NCI-H748 treated with DMSO at 0.1 percent for 48 hours (cell line): Measurements from ENCODE around the gene KCNMA1.

Source experiments
- DNase-seq: peaks from one replicate; lab custom pipeline; 2025; lab: John Stamatoyannopoulos, UW

The KCNMA1 gene

DNA sequence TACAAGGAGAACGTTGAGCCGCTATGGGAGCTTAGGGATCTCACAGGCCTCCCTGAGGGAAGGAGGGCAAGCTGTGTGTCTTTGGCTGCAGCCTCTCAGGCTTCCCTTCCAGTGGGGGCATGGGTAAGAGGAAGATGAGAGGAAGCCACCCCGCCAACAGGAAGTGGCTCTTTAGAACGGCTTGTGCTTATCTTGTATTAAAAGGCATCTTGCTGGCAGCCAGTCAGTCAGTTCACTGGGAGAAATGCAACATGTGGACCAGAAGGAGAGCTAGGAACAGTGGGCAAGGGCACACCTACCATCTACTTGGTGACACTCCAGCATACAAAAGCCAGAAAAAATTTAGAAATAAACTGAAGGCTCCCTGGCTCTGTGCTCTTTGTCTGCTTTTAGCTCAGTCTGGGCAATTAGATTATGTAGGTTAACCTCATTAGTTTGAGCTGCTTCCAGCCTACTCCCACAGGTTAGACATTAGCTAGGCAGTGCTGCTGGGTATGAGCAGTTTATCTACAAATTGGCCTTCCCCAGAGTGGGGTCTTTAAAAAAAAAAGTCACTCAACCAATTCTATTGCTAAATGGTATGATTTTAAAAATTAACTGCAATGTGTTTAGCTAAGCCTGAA lies 595.9 kb downstream of the KCNMA1 start:
- no peak for DNase-seq

DNA sequence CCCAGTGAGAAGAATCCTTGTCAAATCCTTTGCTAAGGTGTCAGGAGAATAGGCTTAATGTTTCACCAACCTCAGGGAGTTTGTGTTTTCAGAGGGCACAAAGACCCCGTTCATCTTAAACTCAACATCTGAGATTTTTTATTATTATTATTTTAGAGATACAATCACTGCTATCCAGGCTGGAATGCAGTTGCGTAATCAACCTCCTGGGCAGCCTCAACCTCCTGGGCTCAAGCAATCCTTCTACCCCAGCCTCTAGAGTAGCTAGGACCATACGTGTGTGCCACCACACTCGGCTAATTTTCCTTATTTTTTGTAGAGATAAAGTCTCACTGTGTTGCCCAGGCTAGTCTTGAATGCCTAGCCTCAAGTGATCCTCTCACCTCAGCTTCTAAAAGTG lies 599.2 kb downstream of the KCNMA1 start:
- DNase-seq: no peak

DNA sequence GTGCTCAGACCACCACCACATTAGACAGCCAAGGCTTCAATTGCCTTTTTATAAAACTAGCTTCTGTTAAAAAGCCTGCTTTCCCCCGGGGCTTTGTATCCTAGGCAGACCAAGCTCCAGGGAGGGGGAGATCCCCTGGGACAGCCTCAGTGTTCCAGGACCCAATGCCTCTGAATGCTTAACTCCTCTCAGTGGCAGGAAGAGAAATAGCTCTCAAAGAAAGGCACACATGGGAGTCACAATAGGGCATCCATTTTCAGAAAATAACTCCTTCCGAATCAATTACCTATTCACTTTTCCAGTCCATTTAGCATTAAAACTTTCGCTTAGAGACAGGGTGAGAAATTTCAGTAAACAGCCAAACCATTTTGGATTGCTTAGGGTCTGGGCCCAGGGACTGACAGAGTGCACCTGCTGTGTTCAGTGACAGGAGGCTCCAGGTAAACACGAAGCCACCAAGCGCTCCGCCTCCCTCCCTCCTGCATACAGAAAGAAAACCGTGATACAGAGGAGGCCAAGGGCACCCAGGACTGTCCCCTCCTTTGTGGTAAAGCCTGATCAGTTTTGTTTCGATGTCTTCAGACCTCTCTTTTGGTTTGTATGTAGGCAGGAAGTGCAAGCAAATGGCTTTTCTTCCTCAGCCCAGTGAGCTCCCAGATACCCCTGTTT lies 599.7 kb downstream of the KCNMA1 start:
- peak; percentile 3 for DNase-seq

DNA sequence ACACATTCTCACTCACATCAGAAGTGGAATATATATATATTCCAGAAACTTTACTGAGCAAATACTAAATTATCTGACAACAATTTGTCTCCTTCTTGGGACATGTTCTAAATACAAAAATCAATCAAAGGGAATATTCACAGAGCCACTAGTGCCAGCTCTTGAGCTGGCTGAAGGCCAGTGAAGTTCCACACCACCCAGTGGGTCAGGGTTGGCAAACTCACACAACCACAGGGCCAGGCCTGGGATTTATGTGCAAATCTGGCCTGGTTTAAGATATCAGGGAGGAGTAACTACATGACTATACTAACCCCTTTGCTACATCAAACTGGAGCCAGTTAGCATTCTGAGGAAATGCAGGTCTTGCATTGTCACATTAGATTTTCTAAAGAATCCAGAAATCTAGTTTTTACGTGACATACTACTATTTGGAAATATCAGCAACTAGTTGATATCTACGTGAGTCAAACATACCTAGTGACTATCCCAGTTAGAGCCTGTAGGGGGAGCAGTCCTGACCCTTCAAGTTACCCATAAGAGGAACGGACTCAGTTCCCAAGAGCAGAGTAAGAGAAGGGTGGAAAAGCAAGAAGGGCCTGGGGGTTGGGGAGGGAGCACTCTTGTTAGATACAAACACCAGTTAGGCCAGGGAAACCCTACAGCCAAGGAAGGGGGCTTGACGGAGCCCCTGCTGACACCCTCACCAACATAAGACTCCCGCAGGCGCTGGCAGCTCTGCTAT lies 600.4 kb downstream of the KCNMA1 start:
- no peak for DNase-seq

DNA sequence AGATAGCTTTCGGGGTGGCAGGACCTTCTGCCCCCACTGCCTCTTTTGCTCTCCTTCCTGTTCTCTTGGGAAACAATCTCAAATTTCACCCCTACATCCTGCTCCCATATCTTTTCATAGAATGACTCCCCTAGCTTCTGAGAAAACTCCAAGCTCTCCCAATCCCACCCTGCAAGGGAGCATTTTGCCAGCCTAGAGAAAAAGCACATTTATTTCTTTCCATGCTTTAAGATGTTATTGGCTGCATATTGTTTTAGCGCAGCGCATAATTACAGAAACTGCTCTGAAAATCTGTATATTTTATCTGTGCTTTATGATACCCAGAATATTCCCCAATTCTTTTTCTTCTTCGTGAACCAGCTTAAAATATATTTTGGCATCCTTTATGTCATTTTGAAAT lies 601.3 kb downstream of the KCNMA1 start:
- no peak for DNase-seq

DNA sequence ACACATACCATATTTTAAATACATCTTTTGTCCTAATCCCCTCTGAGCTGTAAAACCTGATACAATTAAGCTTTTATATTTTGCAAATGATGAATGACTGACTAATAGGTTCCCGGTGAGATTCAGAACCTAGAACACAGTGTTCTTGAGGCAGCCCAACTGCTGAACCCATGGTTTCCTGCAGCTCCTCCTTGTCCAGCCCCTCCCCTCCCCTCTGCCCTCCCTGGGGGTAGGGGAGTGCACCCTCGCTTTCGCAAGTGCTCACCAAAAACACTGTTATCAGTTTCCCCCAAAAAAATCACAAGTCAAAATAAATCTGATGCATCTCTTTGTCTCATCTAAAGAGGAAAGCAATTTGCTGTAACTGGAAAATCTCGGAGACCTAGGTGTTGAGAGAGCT lies 602.8 kb downstream of the KCNMA1 start:
- DNase-seq: no peak

DNA sequence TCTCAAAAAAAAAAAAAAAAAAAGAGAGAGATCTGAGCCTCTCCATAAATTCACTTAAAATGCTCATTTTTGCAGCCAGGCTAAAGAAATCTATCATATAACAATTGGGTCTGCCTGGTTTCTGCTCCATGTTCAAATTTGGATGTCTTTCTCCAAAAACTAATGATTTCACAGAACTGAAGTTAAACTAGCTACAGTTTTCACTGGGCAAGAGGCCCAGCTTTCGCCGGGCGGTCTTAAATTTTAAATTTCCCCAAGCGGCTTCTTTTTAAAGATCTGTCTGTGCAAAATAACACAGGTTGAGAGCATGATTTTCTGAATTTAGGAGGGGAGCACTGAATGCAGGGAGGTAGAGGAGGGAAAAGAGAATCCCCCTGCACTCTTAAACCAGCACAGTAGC lies 603.4 kb downstream of the KCNMA1 start:
- no peak for DNase-seq

DNA sequence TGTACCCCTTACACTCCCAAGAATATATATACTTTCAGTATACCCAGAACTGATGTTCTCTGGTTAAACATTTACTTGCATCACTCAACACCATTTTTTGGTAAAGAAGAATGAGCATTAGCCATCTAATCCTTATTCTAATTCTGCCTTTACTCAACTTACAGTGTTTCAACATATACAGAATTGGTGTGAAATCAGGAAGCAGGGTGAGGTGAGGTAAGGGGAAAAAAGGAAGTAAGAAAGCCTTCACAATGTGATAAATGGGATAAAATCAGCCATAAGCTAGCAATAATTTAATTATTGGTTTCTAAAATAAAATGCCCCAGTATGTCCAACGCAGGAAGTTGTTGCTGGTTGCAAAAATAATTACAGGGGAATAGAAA lies 605.4 kb downstream of the KCNMA1 start:
- no peak for DNase-seq

DNA sequence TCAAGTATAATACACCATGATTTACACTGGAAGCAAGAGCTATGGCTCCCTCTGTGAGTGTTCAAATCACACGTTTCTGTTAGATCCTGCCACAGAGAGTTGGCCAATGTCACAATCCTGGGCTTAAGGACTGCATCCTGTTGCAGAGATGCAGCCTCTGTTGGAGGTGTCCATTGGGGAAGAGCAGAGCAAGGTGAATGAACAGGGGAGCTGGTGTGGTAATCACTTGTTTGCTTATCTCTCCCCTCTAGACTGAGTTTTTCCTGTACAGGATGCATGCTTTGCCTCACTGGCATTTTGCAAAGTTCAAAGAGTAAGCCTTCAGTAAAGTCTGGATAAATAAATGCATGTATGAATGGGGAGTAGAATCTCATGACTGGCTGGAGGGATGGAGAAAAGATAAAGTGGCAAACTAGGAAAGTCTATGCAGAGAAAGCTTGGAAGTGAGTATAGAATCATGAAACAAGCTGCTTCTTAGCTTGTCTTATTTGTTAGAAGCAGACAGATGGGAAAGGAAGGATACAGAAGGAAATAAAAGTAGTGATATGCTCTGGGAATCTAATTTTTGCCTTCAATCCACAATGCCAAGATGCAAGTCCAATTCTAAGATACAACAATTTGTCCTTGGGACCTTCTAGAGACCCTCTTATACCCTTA lies 605.9 kb downstream of the KCNMA1 start:
- DNase-seq: no peak

DNA sequence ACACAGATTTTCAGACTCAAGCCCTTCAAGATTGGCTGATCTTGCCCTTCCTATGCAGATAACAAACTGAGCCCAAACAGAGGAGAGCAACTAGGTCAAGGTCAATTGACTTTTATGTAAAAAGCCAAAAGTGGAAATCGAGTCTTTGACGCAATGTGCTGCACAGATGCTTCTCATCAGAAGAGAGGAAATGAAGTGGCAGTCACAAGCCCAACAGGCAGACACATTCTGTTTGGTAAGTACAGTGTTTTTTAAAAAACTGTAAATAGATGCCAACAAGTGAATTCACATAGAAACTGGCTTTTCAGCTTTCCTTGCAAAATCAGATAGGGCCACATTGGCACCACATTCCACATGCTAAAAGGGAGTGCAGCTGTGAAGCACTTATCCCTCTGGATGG lies 606.6 kb downstream of the KCNMA1 start:
- no peak for DNase-seq

DNA sequence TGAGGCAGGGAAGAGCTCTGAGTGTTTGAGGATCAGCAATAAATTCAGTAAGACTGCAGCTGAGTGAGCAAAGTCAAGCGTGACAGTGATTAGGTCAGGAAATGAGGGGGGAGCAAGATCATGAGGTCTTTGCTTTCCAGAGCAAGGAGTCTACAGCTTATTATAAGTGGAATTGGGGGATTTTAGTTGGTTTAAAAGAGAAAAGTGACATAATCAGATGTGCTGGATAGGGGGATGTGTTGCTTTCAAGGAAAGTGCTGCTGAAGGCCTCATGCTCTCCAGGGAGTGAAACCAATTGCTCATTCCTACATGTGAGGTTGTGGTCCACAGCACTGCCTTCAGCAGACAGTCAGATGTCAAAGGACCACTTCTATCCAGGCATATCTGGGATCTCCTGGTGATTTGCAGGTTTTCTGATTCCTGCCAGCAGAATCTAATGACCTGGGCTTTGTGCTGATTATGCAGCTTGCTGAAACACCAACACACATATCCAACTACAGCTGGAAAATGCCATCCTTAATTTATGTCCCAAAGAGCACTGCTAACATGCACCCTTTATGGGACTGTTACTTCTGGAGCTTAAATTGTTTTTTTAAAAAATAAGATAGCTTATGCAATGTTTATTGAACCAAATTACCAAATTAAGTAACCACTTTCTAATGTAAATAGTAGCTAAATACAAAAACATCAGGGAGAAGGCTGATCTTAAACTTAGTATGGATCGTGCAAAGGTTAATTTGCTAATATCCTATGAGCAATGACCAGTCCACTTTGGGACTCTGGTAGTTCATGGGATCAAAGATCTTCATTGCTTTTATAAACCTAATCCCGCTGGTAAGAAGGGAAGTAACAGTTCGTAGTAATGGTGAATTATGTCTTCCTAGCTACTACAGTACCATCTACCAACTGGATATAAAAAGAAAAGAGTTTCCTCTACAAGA lies 607.6 kb downstream of the KCNMA1 start:
- no peak for DNase-seq

DNA sequence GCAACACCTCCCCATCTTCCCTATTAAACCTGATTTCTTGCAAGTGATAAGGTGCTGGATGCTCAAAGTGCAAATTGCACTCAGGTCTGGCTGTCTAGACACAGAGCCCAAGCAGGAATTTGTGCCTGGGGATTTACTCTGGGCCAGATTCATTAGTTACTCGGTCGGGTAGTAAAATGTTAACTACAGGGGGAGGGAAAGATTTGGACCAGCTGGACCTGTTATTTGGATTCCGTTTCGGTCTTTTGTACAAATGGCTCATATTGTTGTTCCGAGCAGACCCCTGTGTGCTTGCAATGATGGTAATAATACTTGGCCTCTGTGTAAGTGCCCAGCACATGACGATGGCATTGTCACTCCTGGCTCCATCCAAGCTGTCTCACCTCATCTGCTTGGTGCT lies 609.6 kb downstream of the KCNMA1 start:
- no peak for DNase-seq

DNA sequence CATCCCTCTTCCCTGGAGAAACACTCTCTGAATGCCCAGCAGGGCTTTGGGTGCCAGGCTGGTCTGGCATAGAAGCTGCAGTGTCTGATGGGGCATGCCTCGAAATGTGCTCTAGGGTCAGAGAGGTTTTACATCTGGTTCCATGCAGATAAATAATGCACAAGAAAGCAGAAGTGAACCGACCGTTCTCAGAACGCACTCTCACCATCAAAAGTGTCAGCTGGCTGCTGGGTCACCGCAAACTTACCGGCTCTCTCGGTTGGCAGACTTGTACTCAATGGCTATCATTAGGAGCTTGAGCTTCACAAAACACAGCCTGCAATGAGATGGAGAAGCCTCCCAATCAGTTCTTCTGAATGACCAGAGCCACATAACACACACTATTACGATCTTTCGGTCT lies 610.0 kb downstream of the KCNMA1 start:
- no peak for DNase-seq

DNA sequence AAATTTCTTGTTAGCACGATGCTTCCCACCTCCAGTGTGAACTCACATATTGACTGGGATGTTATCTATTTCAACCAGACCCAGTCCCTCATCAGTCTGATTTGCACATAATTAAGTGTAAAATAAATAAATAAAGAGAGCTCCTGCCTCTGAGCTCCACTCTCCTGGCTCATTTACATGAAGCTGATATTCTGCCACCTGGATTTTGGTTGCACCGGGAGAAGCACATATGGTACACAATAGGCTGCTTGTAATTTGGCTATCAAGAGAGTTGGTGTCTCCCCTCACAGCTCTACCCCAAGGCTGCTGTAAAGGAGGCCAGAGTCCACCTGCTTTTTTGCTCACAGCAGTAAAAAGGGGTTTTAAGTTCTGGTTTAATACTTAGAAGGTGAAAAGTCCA lies 610.5 kb downstream of the KCNMA1 start:
- peak; percentile 2 for DNase-seq

DNA sequence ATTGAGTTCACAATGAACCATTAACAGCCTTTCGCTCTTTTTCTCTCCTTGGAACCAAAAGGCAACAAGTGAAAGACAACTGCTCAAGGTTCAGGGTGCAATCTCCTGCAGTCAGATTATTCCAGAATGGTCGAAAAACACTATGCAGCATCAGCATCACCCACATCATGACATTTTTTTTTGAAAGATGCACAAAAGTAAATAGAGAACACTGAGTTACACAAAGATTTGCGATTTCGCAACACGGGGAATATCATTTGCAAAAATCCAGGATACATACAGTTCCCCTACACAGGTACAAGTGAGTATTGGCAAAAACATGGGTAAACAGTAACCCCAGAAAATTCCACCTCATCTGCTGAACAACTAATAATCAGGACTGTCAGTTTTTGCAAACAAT lies 611.5 kb downstream of the KCNMA1 start:
- no peak for DNase-seq

DNA sequence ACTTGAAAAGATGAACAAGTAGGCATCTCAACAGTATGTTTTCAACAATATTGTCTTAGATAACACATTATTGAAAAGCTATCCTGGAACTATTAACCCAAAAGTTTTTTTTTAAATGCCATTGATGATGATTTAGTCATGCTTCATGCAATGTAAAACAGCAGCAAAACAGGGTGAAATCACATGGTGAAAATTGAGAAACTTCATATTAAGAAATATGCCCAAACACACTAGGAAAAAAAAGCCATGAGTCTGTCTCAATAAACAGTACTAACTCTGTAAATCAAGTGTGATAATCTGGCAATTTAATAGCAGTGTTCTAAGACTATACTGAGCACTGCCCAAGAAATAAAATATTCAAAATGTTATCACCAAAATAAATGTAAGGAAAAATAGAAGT lies 613.1 kb downstream of the KCNMA1 start:
- DNase-seq: no peak

DNA sequence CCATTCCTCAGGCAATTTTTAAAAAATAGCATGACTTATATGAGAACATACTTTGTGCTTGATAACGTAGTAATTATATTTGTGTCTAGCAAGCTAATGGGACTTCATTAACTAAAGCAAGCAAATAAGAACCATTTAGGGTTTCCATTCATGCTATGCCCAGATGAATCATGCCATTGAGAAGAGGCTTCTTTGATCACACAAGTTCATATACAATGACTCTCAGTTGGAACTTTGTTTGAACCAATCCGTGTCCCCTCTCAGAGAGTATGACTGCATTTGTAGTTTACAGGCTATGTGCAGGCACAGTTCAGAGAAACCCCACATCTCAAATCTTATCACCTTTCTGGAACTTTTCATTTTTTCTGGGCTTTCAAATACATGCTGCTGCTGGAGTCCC lies 614.2 kb downstream of the KCNMA1 start:
- DNase-seq: no peak

DNA sequence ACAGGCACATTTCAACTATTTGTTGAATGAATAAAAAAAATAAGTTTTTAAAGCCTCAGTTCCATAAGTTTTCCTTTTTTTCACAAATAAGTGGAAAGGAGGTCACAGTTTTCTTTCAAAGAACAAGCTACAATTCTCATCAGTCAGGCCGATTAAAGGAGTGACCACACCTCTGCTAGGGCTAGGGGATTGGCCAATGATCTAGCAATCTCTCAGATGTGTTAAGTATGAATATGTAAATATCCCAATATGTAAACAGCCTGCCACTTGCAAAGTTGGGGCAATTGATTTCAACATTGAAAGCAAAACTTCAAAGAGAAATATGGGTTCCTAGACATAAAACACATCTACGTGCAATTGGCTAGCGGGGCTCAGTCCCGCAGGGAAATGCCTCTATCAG lies 614.9 kb downstream of the KCNMA1 start:
- no peak for DNase-seq

DNA sequence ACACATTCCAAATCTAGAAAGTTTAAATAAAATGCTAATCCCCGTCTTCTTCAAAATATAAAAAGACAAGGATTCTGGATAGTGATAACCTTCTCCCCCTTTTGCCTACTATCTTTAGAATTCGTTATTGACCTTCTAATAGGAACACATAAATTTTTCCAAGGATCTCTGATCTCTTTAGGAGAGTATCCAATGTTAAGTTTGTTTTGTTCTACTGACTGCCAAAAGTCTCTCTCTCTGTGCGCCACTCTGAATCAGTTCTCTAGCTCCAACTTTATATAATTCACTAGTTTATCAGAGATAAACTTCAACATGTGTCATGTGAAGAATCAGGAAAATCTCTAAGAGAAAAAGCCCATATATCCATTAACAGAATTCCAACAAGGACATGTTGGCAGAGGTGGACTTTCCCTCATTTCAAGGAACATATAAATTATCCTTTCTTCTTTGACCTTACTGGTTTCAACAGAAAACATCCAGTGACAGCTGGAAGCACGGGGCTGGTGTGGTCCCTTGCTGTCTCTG lies 615.6 kb downstream of the KCNMA1 start:
- DNase-seq: no peak

DNA sequence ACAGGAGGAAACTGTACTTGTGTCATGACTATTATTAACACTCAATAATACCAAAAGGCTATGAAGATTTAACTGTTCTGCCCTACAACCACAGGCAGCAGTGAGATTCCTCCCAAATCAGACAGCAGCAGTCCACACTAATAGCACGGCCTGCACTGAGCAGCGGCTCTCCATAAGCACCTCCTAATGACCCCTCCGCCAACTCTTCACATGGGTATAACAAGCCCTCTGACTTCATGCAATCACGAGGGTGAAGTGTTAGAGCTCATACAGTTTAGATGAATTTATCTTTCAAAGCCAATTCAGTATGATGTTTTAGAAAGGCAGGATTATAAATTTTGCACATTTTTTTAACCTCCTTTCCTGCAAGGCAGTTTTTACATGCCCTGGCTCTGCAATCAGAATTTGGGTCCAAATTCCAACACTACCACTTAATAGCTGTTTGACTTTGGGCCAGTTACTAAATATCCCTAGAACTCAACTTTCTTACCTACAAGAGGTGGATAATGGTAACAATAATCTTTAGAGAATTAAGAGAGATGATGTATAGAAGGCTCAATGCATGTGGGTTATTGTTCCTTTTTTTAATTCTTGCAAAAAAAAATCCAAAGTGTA lies 617.1 kb downstream of the KCNMA1 start:
- no peak for DNase-seq

DNA sequence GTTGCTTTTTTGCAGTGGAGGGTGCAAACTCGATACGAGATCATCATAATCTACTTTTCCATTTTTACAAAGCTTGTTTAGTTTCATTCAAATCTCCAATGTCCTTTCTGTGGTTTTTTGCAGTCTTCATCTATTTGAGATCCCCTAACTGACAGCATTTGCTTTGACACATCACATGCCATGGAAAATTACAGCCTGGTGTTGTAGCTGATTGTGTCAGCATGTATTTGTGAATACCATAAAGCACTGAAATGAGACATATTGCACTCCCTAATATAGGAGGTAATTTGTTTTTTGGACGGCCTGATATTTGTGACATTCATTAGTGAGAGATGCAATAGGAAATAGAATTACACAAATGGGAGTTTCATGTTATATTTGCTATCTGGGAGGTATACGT lies 620.8 kb downstream of the KCNMA1 start:
- DNase-seq: no peak
